Medulla oblongata (tissue), 1 donor: ENCODE data around the gene ZNRF1.
"Not testable (repeated sequence)": the region's sequence is repeated elsewhere in the genome, so short reads cannot be mapped to it uniquely, and the experiment has no call there.

Experiments
- DNase-seq: peaks from one replicate; pipeline ENCODE4 v3.0.0-alpha.2; 2015; ENCODE audit errors: extremely low spot score

ZNRF1 gene

DNA sequence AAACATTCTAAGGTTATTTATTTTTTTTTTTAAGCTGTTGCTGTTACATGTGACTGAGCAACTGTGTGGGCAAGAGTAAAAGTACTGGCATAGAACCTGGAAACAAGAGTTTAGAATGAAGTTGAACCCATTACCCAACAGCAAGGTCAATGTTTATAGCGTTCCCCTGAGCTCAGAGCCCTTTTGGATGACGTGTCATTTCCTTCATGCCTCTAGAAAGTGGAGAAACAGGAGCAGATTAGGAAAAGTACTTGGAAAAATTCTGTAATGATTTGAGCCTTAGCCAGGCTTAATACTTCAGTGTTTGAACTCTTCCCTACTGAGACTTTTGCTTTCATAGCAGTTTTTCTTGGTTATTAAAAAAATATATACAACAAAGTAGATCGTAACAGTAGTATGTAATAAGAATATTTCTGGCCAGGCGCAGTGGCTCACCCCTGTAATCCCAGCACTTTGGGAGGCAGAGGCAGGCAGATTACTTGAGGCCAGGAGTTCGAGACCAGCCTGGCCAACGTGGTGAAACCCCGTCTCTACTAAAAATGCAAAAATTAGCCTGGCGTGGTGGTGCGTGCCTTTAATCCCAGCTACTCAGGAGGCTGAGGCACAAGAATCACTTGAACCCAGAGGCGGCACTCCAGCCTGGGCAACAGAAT lies 27.5 kb downstream of the ZNRF1 start:
- DNase-seq, result not testable (repeated sequence)

DNA sequence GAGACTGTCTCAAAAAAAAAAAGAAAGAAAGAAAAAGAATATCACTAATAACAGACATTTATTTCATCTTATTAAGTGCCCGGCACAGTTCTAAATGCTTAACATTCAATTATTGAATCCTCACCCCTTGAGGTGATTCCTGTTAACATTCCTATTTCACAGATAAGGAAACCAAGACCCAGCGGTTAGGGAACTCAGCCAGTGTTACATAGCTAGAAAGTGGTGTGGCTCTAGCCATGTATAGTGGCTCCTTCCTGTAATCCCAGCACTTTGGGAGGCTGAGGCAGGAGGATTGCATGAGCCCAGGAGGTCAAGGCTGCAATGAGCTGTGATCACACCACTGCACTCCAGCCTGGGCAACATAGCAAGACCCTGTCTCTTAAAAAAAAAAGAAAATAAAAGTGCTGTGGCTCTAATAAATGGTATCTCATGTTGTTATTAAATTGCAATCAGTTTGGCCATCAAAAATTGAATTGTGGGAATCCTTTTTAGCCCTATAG lies 28.1 kb downstream of the ZNRF1 start:
- no peak for DNase-seq

DNA sequence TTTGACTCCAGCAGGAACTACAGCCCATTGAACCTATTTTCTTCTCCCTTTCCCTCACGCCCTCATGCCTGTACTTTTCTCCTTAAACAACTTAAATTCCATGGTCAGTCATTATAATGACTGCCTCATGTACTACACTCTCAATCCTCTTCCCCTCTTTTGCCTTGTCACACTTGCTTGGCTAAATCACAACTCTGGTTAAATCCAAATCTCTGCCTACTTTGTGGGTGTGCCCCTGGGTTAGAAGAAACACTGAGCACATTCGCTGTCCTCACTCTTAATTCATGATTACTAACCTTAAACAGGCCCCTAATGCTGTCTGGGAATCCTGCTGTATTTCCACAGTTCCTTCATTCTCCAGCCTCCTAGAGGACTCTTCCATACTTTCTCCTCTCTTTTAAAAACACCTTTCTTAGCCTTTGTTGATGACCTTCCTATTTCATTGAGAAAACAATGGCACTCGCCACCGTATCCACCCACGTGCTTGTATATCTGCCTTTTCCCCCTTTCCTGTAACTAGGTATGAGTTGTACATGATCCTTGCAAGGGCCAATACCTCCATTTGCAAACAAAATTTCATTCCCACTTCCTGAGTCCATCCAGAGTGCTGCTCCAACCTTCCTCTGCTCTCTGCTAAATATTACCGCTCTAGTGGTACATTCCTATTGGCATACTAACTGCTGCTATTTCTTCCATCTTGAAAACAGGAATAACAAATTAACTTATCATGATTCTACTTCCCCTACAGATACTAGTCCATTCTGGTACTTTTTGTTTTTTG lies 28.9 kb downstream of the ZNRF1 start:
- no peak for DNase-seq

DNA sequence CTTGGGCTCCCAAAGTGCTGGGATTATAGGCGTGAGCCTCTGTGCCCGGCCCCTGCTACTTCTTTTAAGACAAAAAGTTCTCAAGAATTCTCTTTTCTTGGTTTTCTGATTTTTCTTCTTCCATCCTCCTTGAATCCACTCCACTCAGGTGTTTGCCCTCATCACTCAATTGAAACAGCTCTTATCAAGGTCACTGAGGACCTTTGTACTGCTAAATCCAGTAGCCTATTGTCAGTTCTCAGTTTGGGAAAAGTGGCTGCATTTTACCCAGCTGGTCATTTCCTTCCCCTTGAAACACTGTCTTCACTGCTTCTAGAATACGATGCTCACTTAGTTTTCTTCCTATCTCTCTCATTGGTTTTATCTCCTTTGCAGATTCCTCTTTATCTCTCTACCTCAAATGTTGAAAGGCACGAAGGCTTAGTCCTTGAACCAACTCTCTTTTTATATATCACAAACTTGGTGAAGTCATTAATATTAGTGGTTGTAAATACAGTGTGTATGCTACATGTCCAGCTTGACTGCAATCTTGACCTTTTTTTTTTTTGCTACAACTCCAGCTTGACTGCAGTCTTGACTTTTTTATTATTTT lies 29.8 kb downstream of the ZNRF1 start:
- no peak for DNase-seq

DNA sequence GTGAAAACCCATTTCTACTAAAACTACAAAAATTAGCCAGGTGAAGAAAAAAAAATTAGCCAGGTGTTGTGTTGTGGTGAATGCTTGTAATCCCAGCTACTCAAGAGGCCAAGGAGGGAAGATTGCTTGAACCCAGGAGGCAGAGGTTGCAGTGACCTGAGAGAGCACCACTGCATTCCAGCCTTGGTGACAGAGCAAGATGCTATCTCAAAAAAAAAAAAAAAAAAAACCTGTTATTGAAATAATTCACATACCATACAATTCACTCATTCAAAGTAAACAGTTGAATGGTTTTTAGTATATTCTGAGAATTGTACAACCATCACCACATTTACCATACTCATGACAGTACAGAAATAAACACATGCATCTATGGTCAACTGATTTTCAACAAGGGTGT lies 31.0 kb downstream of the ZNRF1 start:
- DNase-seq, result no peak

DNA sequence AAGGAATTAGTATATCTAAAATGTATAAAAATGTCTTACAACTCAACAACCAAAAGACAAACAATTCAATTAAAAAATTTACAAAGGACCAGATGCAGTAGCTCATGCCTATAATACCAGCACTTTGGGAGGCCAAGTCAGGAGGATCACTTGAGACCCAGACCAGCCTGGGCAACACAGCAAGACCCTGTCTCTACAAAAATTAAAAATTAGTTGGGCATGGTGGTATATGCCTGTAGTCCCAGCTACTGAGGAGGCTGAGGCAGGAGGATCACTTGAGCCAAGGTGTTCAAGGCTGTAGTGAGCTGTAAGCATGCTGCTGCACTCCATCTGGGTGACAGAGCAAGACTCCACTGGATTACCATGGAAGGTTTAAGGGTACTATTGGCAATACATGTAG lies 33.8 kb downstream of the ZNRF1 start:
- DNase-seq, result no peak

DNA sequence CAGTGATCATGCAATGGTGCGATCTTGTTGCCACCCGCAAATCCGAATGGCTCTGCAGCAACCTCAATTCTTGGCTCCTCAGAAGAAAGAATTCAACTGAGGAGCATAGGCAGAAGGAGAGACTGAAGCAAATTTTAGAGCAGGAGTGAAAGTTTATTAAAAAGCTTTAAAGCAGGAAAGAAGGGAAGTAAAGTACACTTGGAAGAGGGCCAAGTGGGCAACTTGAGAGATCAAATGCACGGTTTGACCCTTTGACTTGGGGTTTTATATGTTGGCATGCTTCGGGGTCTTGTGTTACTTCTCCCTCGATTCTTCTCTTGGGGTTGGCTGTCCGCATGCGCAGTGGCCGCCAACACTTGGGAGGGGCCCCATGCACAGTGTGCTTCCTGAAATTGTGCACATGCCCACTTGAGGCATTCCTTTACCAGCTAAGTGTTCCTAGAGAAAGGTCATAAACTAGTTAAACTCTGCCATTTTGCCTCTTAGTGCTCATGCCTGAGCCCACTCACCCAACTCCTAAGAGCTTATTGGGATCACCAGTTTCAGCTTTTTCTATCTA lies 36.7 kb downstream of the ZNRF1 start:
- DNase-seq, result no peak

DNA sequence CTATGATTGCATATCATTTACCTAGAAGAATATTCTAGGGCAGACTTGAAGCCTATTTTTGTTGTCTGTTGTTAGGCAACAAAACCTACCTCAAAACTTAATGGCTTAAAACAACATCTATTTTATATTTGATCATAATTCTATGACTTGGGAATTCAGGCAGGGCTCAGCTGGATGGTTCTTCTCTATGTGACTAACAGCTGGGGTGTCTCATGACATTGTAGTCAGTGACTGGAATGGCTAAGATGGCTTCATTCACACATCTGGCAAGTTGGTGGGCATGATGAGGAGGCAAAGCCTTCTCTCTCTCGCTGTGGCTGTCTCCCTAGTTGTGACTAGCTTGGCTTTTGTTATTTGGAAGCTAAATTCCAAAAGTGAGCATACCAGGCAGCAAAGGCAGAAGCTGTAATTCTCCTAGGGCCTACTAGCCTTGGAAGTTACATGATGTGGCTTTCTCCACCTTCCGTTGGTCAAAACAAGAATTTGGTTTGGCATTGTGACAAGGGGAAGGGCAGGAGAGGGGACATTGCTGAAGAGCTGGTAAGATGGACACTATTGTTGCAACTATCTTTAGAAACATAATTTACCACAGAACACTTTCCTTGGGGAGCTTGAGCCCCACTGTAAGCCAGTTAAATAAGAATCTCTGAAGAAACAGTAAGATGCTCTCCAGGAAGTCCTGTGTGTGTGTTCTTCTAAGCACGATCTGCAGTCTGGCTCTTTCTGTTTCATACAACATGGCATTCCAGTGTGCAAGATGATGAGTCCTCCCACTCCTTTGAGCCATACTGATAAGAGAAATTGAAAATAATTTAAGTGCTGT lies 39.4 kb downstream of the ZNRF1 start:
- no peak for DNase-seq

DNA sequence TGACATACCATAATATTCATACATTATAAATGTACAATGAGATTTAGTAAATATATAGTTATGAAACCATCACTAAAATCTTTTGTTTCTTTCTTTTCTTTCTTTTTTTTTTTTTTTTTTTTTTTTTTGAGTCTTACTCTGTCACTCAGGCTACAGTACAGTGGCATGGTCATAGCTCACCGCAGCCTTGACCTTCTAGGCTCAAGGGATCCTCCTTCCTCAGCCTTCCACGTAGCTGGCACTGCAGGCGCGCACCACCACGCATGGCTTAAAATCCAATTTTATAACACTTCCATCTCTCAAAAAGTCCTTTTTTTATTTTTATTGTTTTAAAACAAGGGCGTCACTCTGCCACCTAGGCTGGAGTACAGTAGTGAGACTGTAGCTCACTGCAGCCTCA lies 41.1 kb downstream of the ZNRF1 start:
- no peak for DNase-seq

DNA sequence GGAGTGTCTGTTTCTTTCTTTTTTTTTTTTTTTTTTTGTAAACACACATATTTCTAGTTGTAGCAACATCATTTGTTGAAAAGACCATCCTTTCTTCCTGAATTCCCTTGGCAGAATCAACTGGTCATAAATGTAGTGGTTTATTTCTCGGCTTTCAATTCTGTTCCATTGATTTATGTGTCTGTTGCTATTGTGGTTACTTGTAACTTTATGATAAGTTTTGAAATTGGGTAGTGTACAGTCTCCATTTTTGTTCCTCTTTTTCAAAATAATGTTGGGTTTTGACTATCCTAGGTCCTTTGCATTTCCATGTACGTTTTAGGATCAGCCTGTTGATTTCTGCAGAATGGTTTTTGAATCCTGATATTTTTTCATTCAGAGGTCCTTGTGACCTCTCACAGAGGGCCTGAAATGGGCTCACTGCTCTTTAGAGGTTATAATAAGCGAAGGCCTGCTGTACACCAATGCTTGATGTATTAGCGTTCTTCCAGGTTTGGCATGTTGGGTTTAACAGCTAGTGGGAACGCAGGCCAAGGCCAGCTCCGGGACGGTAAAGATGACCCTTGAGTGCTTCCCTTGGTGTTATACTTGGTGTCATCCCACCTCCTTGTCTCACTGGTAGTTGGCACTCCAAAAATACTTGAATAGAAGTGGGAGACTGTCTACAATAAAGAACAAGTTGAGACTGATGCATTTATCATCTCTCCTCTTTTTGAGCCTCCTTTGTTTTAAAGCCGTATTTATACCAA lies 43.8 kb downstream of the ZNRF1 start:
- DNase-seq, result no peak

DNA sequence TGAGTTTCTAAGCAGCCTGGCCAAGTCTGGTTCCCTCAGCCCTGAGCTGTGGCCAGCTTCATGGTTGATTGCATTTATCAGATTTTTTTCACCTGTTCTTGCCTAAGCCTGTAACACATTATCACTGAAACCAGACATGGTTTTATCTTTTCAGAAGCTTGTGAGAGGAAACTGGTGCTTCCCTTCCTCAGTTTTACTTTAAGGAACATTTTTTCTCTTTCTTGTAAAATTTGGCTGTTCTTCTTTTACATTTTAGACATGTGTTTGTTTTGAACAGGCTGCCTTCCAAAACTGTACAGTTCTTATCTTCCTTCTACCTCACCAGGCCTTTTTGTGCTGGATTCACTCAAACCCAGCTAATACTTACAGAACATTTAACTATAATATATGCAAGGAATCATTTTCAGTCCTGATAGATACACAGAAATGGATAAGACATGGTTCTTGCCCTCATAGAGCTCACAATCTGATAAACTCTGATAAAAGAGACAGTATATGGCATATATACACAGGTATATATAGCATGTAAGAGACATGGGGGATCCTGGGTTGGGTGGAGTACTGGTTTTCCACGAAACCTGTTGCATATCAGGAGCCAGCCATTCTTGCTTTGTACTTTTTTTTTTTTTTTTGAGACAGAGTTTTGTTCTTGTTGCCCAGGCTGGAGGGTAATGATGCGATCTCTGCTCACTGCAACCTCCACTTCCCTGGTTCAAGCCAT lies 44.5 kb downstream of the ZNRF1 start:
- DNase-seq, result no peak

DNA sequence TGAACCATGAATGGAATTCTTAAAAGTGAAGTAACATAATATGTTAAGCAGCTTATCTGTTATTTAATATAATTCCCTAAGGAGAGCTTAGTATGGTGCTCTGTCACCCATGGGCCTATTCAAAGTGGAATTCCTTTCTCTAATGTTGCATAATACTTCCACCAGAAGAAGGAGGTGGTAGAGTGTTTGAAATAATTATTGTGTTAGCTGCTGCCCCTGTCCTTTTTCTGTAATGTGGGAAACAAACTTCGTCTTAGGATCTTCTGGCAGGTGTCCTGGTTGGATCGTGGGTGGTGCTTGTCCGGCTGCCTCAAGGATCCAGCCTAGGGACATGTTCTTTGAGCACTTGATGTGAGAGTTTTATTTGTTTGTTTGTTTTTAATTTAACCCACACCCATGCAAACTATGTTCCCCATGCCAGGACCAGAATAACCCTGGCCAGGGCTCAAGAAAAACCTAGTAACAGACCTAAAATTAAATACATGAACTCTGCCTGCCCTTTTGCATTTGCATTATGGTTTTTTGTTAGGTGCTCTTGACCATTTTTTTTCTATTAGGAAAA lies 46.1 kb downstream of the ZNRF1 start:
- no peak for DNase-seq

DNA sequence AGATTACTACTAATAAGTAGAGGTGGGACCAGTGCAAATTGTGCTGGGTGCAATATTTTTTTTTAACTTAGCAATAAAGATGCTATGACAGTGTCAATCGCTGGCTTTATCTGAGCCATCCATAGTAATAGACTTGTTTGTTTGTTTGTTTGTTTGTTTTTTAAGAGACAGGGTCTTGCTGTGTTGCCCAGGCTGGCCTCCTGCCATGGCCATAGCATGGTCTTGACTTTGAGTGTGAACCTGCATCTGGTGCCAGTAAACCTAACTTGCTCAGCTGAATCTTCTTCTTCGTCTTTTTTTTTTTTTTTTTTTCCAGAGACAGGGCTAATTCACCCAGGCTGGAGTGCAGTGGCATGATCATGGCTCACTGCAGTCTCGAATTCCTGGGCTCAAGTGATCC lies 46.6 kb downstream of the ZNRF1 start:
- no peak for DNase-seq

DNA sequence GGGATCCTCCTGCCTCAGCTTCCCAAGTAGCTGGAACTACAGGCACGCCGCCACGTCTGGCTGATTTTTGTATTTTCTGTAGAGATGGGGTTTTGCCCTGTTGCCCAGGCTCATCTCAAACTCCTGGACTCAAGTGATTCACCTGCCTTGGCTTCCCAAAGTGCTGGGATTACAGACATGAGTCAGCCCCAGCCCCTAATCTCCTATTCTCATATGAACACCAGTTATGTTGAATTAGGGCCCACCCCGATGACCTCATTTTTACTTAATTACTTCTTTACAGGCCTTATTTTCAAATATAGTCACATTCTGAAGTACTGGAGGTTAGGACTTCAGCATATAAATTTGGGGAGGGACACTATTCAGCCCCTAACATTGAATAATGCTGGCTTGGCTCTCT lies 49.2 kb downstream of the ZNRF1 start:
- no peak for DNase-seq

DNA sequence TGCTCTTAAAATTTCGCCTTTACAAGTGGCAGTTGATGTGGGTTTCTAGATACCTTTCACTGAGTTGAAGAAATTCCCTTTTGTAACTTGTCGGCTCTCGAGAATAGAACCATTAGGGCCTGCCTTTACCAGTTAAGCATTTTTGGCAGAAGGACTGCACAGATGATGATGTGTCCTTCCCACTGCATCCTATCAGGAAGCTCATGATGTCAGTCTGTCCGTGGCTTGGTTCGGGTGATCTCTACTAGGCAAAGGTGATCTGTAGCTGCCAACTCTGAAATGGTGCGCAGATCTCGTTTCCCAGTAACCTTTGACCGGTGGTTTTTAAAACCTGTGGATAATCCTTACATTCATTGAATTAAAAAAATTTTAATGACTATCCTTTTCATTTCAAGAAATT lies 49.7 kb downstream of the ZNRF1 start:
- DNase-seq, result no peak

DNA sequence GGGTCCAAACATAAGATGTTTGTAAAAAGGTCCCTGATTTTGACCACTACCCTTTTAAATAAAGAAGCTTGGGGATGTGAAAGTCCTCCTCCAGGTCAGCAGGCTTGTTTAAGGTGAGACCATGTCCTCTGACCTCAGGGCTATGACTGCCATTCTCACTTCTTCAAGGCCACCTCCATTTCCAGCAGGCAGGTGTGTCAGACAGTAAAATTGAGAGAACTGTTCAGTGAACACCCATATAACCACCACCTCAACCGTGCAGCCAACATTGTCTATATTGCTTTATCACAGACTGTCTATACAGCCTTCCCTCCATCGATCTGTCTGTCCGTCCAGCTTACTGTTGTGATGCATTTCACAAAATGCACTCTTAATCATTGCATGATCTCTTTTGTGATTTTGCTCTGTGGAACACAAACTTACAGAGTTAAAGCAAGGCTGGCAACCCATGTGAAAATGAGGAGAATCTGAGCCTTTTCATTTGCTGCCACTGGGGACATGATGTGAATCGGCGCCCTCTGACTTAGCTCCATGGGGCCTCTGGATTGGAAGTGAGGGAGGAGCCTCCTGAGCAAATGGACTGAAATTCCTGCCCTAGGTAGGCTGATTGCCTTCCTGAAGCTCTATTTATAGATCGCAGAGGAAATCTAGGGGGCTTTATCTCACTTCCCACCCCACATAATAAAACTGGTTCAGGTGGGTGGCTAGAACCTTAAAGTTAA lies 53.8 kb downstream of the ZNRF1 start:
- no peak for DNase-seq

DNA sequence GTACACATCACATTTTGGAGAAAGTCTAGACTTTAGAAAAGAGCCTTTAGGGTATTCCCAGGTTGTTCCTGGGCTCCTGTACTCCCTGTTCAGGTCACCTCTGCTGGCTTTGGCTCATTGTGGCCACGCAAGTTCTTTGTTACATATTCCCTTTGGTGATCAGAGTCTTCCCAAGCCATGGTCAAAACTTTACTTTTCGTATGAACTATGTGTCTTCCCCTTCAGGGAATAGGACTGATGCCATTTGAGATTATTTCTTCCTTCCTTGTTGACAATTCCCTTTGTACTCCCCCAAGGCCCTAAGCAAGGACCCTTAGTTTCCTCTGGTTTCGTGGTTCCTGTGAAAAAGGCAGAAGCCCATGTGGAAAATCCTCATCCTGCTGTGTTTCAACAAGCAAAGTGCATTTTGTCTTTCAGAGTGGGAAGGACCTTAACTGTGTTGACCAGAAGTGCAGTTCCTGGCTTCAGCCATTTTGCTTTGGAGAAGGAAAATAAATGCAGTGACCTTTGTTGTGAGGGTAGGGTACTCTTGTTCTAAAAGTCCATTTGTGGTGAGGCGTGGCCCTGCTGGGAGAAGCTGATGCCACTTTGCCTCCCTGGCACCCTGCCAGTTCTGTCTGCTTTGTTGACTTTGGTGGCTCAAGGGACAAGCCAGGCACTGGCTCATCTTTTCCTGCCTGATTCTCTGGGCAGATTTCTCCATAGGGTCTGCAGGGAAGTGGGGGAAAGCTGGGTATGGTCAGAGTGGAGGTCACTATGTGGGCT lies 55.1 kb downstream of the ZNRF1 start:
- DNase-seq, result peak; percentile 74

DNA sequence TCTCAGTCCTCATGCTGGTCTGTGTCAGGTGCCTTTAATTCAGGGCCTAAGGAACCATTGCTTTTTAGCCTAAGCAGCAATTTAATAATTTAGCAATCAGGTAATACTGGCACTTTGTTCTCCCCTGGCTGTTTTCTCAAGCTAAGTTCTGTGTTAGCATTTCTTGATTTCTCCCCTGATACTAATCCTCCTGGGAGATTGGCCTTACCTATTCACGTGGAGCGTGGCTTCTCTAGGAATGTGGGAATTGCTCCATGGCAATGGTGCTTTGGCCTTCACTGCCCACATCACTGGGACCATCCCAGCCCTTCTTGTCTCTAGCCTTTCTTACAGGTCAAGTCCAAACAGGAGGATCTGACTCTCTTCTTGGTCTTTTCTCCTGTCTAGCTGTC lies 55.7 kb downstream of the ZNRF1 start:
- no peak for DNase-seq

DNA sequence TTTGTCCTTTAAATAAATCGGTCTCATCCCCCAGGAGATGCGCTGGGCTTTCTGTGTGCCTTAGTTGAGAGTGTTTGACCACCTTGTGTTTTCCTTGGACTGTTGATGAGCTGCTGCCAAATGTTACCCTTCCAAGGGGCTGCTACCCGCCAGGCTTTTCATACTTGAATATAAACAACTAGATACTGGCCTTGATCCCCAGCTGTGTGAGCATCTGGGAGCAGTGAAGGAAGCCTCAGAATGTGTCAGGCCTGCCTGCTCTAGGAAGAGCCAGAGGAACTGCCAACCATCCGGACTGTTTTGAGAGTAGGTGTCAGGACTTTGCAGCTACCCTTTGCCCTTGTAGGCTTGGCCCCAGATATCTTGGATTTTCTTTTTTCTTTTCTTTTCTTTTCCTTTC lies 60.0 kb downstream of the ZNRF1 start:
- DNase-seq, result no peak
